IMR-90 (cell line): ENCODE results near the gene TNFRSF1B. TPM values are rescaled to one million over a fixed set of nuclear protein-coding genes. Genes with fewer than 3 reads are reported as not detected.

ENCODE experiments used
- ATAC-seq: fragments of 200-7000 bp; cut with Tn5 transposase; 2 replicates; pipeline ENCODE4 v1.9.1; 2020; ENCODE audit warnings: low read depth, mild to moderate bottlenecking, moderate library complexity
- BruUV-seq: library from RNA; stranded (reverse); fragments of 400-500 nt; replicated peaks from 2 replicates; lab custom pipeline; 2021; lab: Mats Ljungman, UMichigan
- CTCF ChIA-PET: fragments of 300-600 bp; formaldehyde crosslinking; extraction: SDS; loops from one replicate; lab custom pipeline; 2021; ENCODE audit warnings: antibody characterized with exemption; lab: Yijun Ruan, JAX
- POLR2A ChIA-PET: fragments of 300-600 bp; sonication (Branson Sonifier 250); formaldehyde crosslinking; loops from one replicate; lab custom pipeline; 2022; ENCODE audit warnings: antibody characterized with exemption; ENCODE audit not compliant: unreplicated experiment; lab: Charles Lee
- DNase-seq: peaks from one replicate; pipeline ENCODE4 v3.0.0; 2013
- H2AFZ ChIP-seq: replicated peaks from 2 replicates; pipeline ENCODE3; 2013; ENCODE audit warnings: low read length, mild to moderate bottlenecking; ENCODE audit not compliant: poor library complexity
- H2AK5ac ChIP-seq: 2 replicates; pipeline ENCODE4 v1.6.1; 2013; ENCODE audit warnings: low read depth, low read length, inconsistent platforms
- H2AK9ac ChIP-seq: replicated peaks from 2 replicates; pipeline ENCODE3; 2013; ENCODE audit warnings: mild to moderate bottlenecking, low read depth, low read length, moderate library complexity; ENCODE audit not compliant: poor library complexity
- H2BK120ac ChIP-seq: 2 replicates; pipeline ENCODE4 v1.6.1; 2013; ENCODE audit warnings: low read depth, low read length, inconsistent platforms
- H2BK15ac ChIP-seq: 3 replicates; pipeline ENCODE4 v1.6.1; 2013; ENCODE audit warnings: low read depth, low read length, inconsistent platforms
- H2BK20ac ChIP-seq: 2 replicates; pipeline ENCODE4 v1.6.1; 2013; ENCODE audit warnings: low read depth, mild to moderate bottlenecking, inconsistent platforms, low read length, moderate library complexity
- H2BK5ac ChIP-seq: 2 replicates; pipeline ENCODE4 v1.6.1; 2013; ENCODE audit warnings: mild to moderate bottlenecking, low read depth, low read length, inconsistent platforms; ENCODE audit not compliant: poor library complexity, severe bottlenecking
- H3K14ac ChIP-seq: replicated peaks from 2 replicates; pipeline ENCODE4 v1.6.1; 2013; ENCODE audit warnings: low read depth, low read length, inconsistent platforms
- H3K18ac ChIP-seq: 2 replicates; pipeline ENCODE4 v1.6.1; 2013; ENCODE audit warnings: low read depth, low read length, control low read depth
- H3K23ac ChIP-seq: 2 replicates; pipeline ENCODE4 v1.6.1; 2013; ENCODE audit warnings: low read depth, low read length, inconsistent platforms
- H3K27ac ChIP-seq: 2 replicates; pipeline ENCODE4 v1.5.1; 2013; ENCODE audit warnings: mild to moderate bottlenecking, control low read depth, low read length; ENCODE audit not compliant: insufficient read depth
- H3K27me3 ChIP-seq: 2 replicates; pipeline ENCODE4 v1.6.1; 2013; ENCODE audit warnings: low read length; ENCODE audit not compliant: control insufficient read depth, insufficient read depth
- H3K36me3 ChIP-seq: 2 replicates; pipeline ENCODE4 v1.6.1; 2013; ENCODE audit warnings: low read length, mixed read lengths; ENCODE audit not compliant: control insufficient read depth, insufficient read depth
- H3K4ac ChIP-seq: 2 replicates; pipeline ENCODE4 v1.6.1; 2013; ENCODE audit warnings: low read depth, low read length, inconsistent platforms
- H3K4me1 ChIP-seq: 2 replicates; pipeline ENCODE4 v1.6.1; 2013; ENCODE audit warnings: low read length, mixed read lengths; ENCODE audit not compliant: control insufficient read depth, insufficient read depth
- H3K4me2 ChIP-seq: 2 replicates; pipeline ENCODE4 v1.6.1; 2013; ENCODE audit warnings: low read depth, mild to moderate bottlenecking, control low read depth, low read length, moderate library complexity
- H3K4me3 ChIP-seq: 2 replicates; pipeline ENCODE4 v1.5.1; 2013; ENCODE audit warnings: low read depth, mild to moderate bottlenecking, control low read depth, low read length, moderate library complexity; ENCODE audit not compliant: insufficient read depth
- H3K56ac ChIP-seq: 2 replicates; pipeline ENCODE4 v1.6.1; 2013; ENCODE audit warnings: low read length, inconsistent platforms; ENCODE audit not compliant: insufficient read depth; ENCODE audit errors: extremely low read depth
- H3K79me1 ChIP-seq, 2 experiments: 2 replicates each; pipeline ENCODE4 v1.6.1; 2013; ENCODE audit warnings: low read length in 2 of 2, inconsistent platforms in 1 of 2, low read depth in 1 of 2
- H3K9ac ChIP-seq: 2 replicates; pipeline ENCODE4 v1.6.1; 2013; ENCODE audit warnings: low read depth, low read length, control low read depth
- H3K9me1 ChIP-seq: 2 replicates; pipeline ENCODE4 v1.6.1; 2013; ENCODE audit warnings: low read length, inconsistent platforms; ENCODE audit not compliant: insufficient read depth
- H3K9me3 ChIP-seq: 2 replicates; pipeline ENCODE4 v1.6.1; 2013; ENCODE audit warnings: low read length; ENCODE audit not compliant: control insufficient read depth, insufficient read depth
- H4K20me1 ChIP-seq: 2 replicates; pipeline ENCODE4 v1.6.1; 2013; ENCODE audit warnings: low read length, inconsistent platforms; ENCODE audit not compliant: insufficient read depth
- H4K5ac ChIP-seq: 2 replicates; pipeline ENCODE4 v1.6.1; 2013; ENCODE audit warnings: mild to moderate bottlenecking, low read depth, low read length, control low read depth
- H4K8ac ChIP-seq, 2 experiments: 2 replicates each; pipeline ENCODE4 v1.6.1; 2013; ENCODE audit warnings: low read depth in 2 of 2, low read length in 2 of 2, control low read depth in 1 of 2, inconsistent platforms in 1 of 2
- H4K91ac ChIP-seq: 2 replicates; pipeline ENCODE4 v1.6.1; 2013; ENCODE audit warnings: low read depth, low read length, inconsistent platforms; ENCODE audit not compliant: insufficient read depth
- BHLHE40 ChIP-seq: fragments of 150-350 bp; IDR thresholded peaks from 2 replicates; pipeline ENCODE4 v1.6.1; 2016; ENCODE audit warnings: mild to moderate bottlenecking, low read depth, low read length
- CEBPB ChIP-seq: IDR thresholded peaks from 2 replicates; pipeline ENCODE4 v1.6.1; 2012; ENCODE audit warnings: low read depth, low read length, improper control_type of control experiment
- ELK1 ChIP-seq: fragments of 150-350 bp; IDR thresholded peaks from 2 replicates; pipeline ENCODE4 v1.6.1; 2016; ENCODE audit warnings: low read depth, mild to moderate bottlenecking, low read length, moderate library complexity, borderline replicate concordance
- FOS ChIP-seq: fragments of 150-350 bp; IDR thresholded peaks from 2 replicates; pipeline ENCODE4 v1.6.1; 2016; ENCODE audit warnings: low read depth, low read length
- MAZ ChIP-seq: IDR thresholded peaks from 2 replicates; pipeline ENCODE4 v1.6.1; 2012; ENCODE audit warnings: low read depth, mild to moderate bottlenecking, low read length, improper control_type of control experiment, moderate library complexity, borderline replicate concordance
- MXI1 ChIP-seq: IDR thresholded peaks from 2 replicates; pipeline ENCODE4 v1.6.1; 2012; ENCODE audit warnings: low read depth, mild to moderate bottlenecking, low read length, moderate library complexity, borderline replicate concordance
- NFE2L2 ChIP-seq: fragments of 150-350 bp; IDR thresholded peaks from 2 replicates; pipeline ENCODE4 v1.6.1; 2016; ENCODE audit warnings: low read depth, mild to moderate bottlenecking, low read length
- POLR2A ChIP-seq: IDR thresholded peaks from 2 replicates; pipeline ENCODE4 v1.6.1; 2012; ENCODE audit warnings: mild to moderate bottlenecking, low read depth, low read length
- RAD21 ChIP-seq: IDR thresholded peaks from 2 replicates; pipeline ENCODE4 v1.6.1; 2012; ENCODE audit warnings: low read length, improper control_type of control experiment
- RCOR1 ChIP-seq: IDR thresholded peaks from 2 replicates; pipeline ENCODE4 v1.6.1; 2012; ENCODE audit warnings: mild to moderate bottlenecking, low read length, improper control_type of control experiment; ENCODE audit not compliant: insufficient replicate concordance
- RFX5 ChIP-seq: IDR thresholded peaks from 2 replicates; pipeline ENCODE4 v1.8.0; 2012; ENCODE audit warnings: low read depth, mild to moderate bottlenecking, low read length, moderate library complexity
- SMC3 ChIP-seq: fragments of 150-350 bp; IDR thresholded peaks from 2 replicates; pipeline ENCODE4 v1.6.1; 2016; ENCODE audit warnings: low read depth, mild to moderate bottlenecking, antibody characterized with exemption, low read length, moderate library complexity
- USF2 ChIP-seq: fragments of 150-350 bp; IDR thresholded peaks from 2 replicates; pipeline ENCODE4 v1.6.1; 2017; ENCODE audit warnings: mild to moderate bottlenecking, antibody characterized with exemption, low read length, low read depth
- WGBS, 2 experiments: methylation state at CpG; one replicate each; pipeline versions ENCODE4 v1.1.5 to v1.1.7; 2013; ENCODE audit warnings: missing lambda C conversion rate in 2 of 2; ENCODE audit not compliant: insufficient read length in 1 of 2; ENCODE audit errors: extremely low coverage in 2 of 2; 5-methylcytosine and 5-hydroxymethylcytosine counted together
- dilution Hi-C: fragments of 300-500 bp; cut with HindIII; formaldehyde crosslinking; loops from one replicate; pipeline ENCODE4 v1.14.3; 2018; ENCODE audit warnings: low sequenced_read_pairs; ENCODE audit not compliant: unreplicated experiment
- in situ Hi-C: fragments of 300-500 bp; cut with MboI; formaldehyde crosslinking; loops from 3 replicates; pipeline ENCODE4 v1.14.3; 2019; ENCODE audit warnings: low sequenced_read_pairs, inconsistent platforms, mixed read lengths
- intact Hi-C: fragments of 100-400 bp; cut with micrococcal nuclease; formaldehyde crosslinking; loops from 2 replicates; pipeline ENCODE4 v1.10.0; 2022
- polyA plus RNA-seq, 3 experiments: library from polyadenylated mRNA; depleted of rRNA; stranded (reverse); fragments of >200 nt; gene quantifications; 2 replicates each; pipeline ENCODE4 v1.2.3, GENCODE V29; 2012; ENCODE audit warnings: low replicate concordance in 1 of 3
- total RNA-seq: library from RNA; depleted of rRNA; stranded (reverse); fragments of >200 nt; gene quantifications from 2 replicates; pipeline ENCODE4 v1.2.3, GENCODE V29; 2012

The TNFRSF1B gene
- total and polyA plus RNA-seq, 2 of the 4 experiments (the other 2 are of a cell fraction) = 4.3 to 8.9 TPM

GRCh38 chr1:12195416-12195815 is 28.6 kb downstream of the TNFRSF1B start:
- TF ChIP-seq BHLHE40 = no peak
- TF ChIP-seq MAZ = no peak
- no peak for TF ChIP-seq CEBPB
- TF ChIP-seq MXI1 = no peak
- TF ChIP-seq FOS = no peak
- TF ChIP-seq RCOR1 = no peak
- no peak for TF ChIP-seq SMC3
- no peak for TF ChIP-seq NFE2L2
- no peak for TF ChIP-seq RFX5
- no peak for TF ChIP-seq USF2
- no peak for TF ChIP-seq RAD21
- TF ChIP-seq ELK1 = no peak
- no peak for TF ChIP-seq POLR2A
- Histone ChIP-seq H2BK15ac (no peak overlapping the region), H3K9me3 (no peaks in the 10 kb centered on the region), H3K4me1 (no peaks in the 10 kb centered on the region), H3K23ac (no peak overlapping the region), H3K9me1 (no peaks in the 10 kb centered on the region), H3K9ac (no peak overlapping the region), H4K20me1 (no peaks in the 10 kb centered on the region), H3K27me3 (no peaks in the 10 kb centered on the region), H3K79me1 (no peaks in the 10 kb centered on the region), H2BK20ac (no peak overlapping the region), H3K27ac (no peak overlapping the region), H4K8ac (no peak overlapping the region), H2AFZ (no peak overlapping the region), H2BK5ac (no peak overlapping the region), H2AK9ac (no peak overlapping the region), H3K56ac (no peak overlapping the region), H4K5ac (no peak overlapping the region), H2AK5ac (no peak overlapping the region), H3K18ac (no peak overlapping the region), H3K14ac (no peak overlapping the region), H3K4ac (no peak overlapping the region), H3K4me2 (no peak overlapping the region), H3K36me3 (peaks cover 29% of the 10 kb centered on the region), H3K4me3 (no peak overlapping the region), H2BK120ac (no peak overlapping the region), H4K91ac (no peak overlapping the region)
- CTCF ChIA-PET = no interaction called here
- no peak for DNase-seq
- no peak for ATAC-seq
- POLR2A ChIA-PET = no interaction called here
- no TSS peak for BruUV-seq
- dilution Hi-C loops = no loop called here
- intact Hi-C loops = no loop called here
- in situ Hi-C loops = no loop called here
- no CpG with 5 or more reads among the region's 3 CpGs for WGBS, 2 experiments
